Panc1 (cell line): Measurements from ENCODE around the gene FOXO1. TPM values are rescaled to one million over a fixed set of nuclear protein-coding genes. Genes with fewer than 3 reads are reported as not detected.

Source experiments
- ATAC-seq: fragments of 200-7000 bp; cut with Tn5 transposase; 2 replicates; pipeline ENCODE4 v1.9.1; 2020; ENCODE audit warnings: mild to moderate bottlenecking, moderate library complexity
- BruUV-seq: library from RNA; stranded (reverse); fragments of 400-500 nt; replicated peaks from 2 replicates; lab custom pipeline; 2021; lab: Mats Ljungman, UMichigan
- CTCF ChIA-PET: fragments of 300-600 bp; sonication (Branson Sonifier 250); formaldehyde crosslinking; loops from one replicate; lab custom pipeline; 2022; ENCODE audit warnings: antibody characterized with exemption; lab: Charles Lee
- POLR2A ChIA-PET: fragments of 300-600 bp; sonication (Branson Sonifier 250); formaldehyde crosslinking; loops from one replicate; lab custom pipeline; 2022; ENCODE audit warnings: antibody characterized with exemption; lab: Charles Lee
- DNase-seq: peaks from one replicate; pipeline ENCODE4 v3.0.0-alpha.2; 2010; ENCODE audit warnings: low read depth, low spot score
- H3K27ac ChIP-seq: 2 replicates; pipeline ENCODE4 v1.5.1; 2011; ENCODE audit warnings: mild to moderate bottlenecking, low read length, inconsistent platforms
- H3K27me3 ChIP-seq: fragments of 200-500 bp; sonication (Bioruptor generic); 2 replicates; pipeline ENCODE4 v1.6.0; 2014; ENCODE audit warnings: low read length, inconsistent platforms; ENCODE audit not compliant: control insufficient read depth, insufficient read depth
- H3K36me3 ChIP-seq: fragments of 200-500 bp; sonication (Bioruptor generic); 2 replicates; pipeline ENCODE4 v1.5.1; 2014; ENCODE audit warnings: inconsistent platforms, mild to moderate bottlenecking, low read length, moderate library complexity; ENCODE audit not compliant: control insufficient read depth, insufficient read depth
- H3K4me1 ChIP-seq: 2 replicates; pipeline ENCODE4 v1.5.1; 2011; ENCODE audit warnings: inconsistent platforms, mild to moderate bottlenecking, low read length, moderate library complexity; ENCODE audit not compliant: control insufficient read depth, insufficient read depth
- H3K4me3 ChIP-seq, 2 experiments: 2 replicates each; pipeline ENCODE4 v1.5.1; 2011 to 2012; ENCODE audit warnings: low read depth in 2 of 2, low read length in 2 of 2, mild to moderate bottlenecking in 2 of 2, inconsistent platforms in 1 of 2, moderate library complexity in 1 of 2
- H3K9me3 ChIP-seq: fragments of 200-500 bp; sonication (Bioruptor generic); 2 replicates; pipeline ENCODE4 v1.5.1; 2014; ENCODE audit warnings: low read depth, mild to moderate bottlenecking, inconsistent platforms, low read length, moderate library complexity; ENCODE audit not compliant: control insufficient read depth, insufficient read depth
- CTCF ChIP-seq: fragments of 450-650 bp; IDR thresholded peaks from 2 replicates; pipeline ENCODE4 v1.5.1; 2017; ENCODE audit warnings: mild to moderate bottlenecking
- POLR2AphosphoS5 ChIP-seq: IDR thresholded peaks from 2 replicates; pipeline ENCODE4 v1.6.1; 2012; ENCODE audit warnings: mild to moderate bottlenecking, low read depth, low read length, moderate library complexity
- REST ChIP-seq, 2 experiments: IDR thresholded peaks; 2 replicates each; pipeline ENCODE4 v1.6.1; 2011 to 2012; ENCODE audit warnings: low read depth in 2 of 2, control low read depth in 1 of 2, low read length in 1 of 2, mild to moderate bottlenecking in 1 of 2, moderate library complexity in 1 of 2; ENCODE audit not compliant: insufficient read depth in 1 of 2
- SIN3A ChIP-seq: IDR thresholded peaks from 2 replicates; pipeline ENCODE4 v1.6.1; 2012; ENCODE audit warnings: low read depth, mild to moderate bottlenecking, low read length, moderate library complexity, borderline replicate concordance; ENCODE audit not compliant: insufficient read depth
- TCF7L2 ChIP-seq: IDR thresholded peaks from 2 replicates; pipeline ENCODE4 v1.6.1; 2011; ENCODE audit warnings: mild to moderate bottlenecking, low read depth, low read length, inconsistent platforms
- in situ Hi-C: cut with HindIII; loops from 2 replicates; pipeline ENCODE4 v1.10.0; 2016; ENCODE audit warnings: low sequenced_read_pairs, low pct_unique_long_range_greater_than_20kb
- intact Hi-C: fragments of 100-400 bp; cut with micrococcal nuclease; formaldehyde crosslinking; loops from one replicate; pipeline ENCODE4 v1.10.0; 2022; ENCODE audit not compliant: unreplicated experiment
- total RNA-seq: library from RNA; stranded (reverse); gene quantifications from one replicate; pipeline ENCODE4 v1.2.1, GENCODE V29; 2021; ENCODE audit not compliant: unreplicated experiment

FOXO1 gene
- total RNA-seq, 1 experiment from 2014 or later, result 2.1 TPM

GRCh38 chr13:40657951-40658350, 8.5 kb downstream of the FOXO1 start:
- H3K27me3 ChIP-seq, result no peaks in the 10 kb centered on the region
- H3K4me3 ChIP-seq, result no peak overlapping the region
- no peaks in the 10 kb centered on the region for H3K4me1 ChIP-seq
- H3K9me3 ChIP-seq, result no peaks in the 10 kb centered on the region
- no TSS peak for BruUV-seq
- ChIA-PET POLR2A (interaction anchor here (0.6 kb wide), 1 partner anchor 109 kb away, joined by 4 read pairs; no protein-coding TSS in a partner anchor), CTCF (no interaction called here)
- DNase-seq (no peak), ATAC-seq (no peak)
- H3K36me3 ChIP-seq, result no peaks in the 10 kb centered on the region
- no peak overlapping the region for H3K27ac ChIP-seq
- intact Hi-C loops, result no loop called here
- in situ Hi-C loops, result no loop called here
- no peak for TF ChIP-seq REST (IDR thresholded peaks at IDR 0.05; ENCODE audit: insufficient read depth in 1 of 2, low read depth in 2 of 2, low read length in 1 of 2)
- TF ChIP-seq TCF7L2, result no peak

GRCh38 chr13:40657307-40657706, 9.1 kb downstream of the FOXO1 start:
- no peaks in the 10 kb centered on the region for H3K36me3 ChIP-seq
- intact Hi-C loops, result no loop called here
- no peaks in the 10 kb centered on the region for H3K27me3 ChIP-seq
- H3K4me3 ChIP-seq, result no peak overlapping the region
- no peaks in the 10 kb centered on the region for H3K9me3 ChIP-seq
- ATAC-seq (no peak), DNase-seq (no peak)
- TF ChIP-seq CTCF (no peak), POLR2AphosphoS5 (no peak), SIN3A (no peak), REST (IDR thresholded peaks at IDR 0.05; ENCODE audit: insufficient read depth in 1 of 2, low read depth in 2 of 2, low read length in 1 of 2) (no peak), TCF7L2 (no peak)
- no TSS peak for BruUV-seq
- ChIA-PET POLR2A (interaction anchor here (0.6 kb wide), 1 partner anchor 108 kb away, joined by 4 read pairs; no protein-coding TSS in a partner anchor), CTCF (no interaction called here)
- in situ Hi-C loops, result no loop called here
- H3K4me1 ChIP-seq, result no peaks in the 10 kb centered on the region
- no peak overlapping the region for H3K27ac ChIP-seq
